GM12878 (cell line): ENCODE results near the gene SYNGR1. TPM values are rescaled to one million over a fixed set of nuclear protein-coding genes. Genes with fewer than 3 reads are reported as not detected.

Experiments used
- ATAC-seq: fragments of 200-7000 bp; cut with Tn5 transposase; 3 replicates; pipeline ENCODE4 v1.9.1; 2020; ENCODE audit warnings: mild to moderate bottlenecking, moderate library complexity
- BruUV-seq: library from RNA; stranded (reverse); fragments of 400-500 nt; replicated peaks from 2 replicates; lab custom pipeline; 2021; lab: Mats Ljungman, UMichigan
- CTCF ChIA-PET: fragments of 300-600 bp; sonication (Branson Sonifier 250); formaldehyde crosslinking; extraction: SDS; loops from one replicate; lab custom pipeline; 2021; ENCODE audit warnings: inconsistent platforms; lab: Yijun Ruan, JAX
- POLR2A ChIA-PET: fragments of 350-600 bp; formaldehyde crosslinking; extraction: SDS; loops from one replicate; lab custom pipeline; 2021; ENCODE audit warnings: inconsistent platforms; lab: Charles Lee
- RAD21 ChIA-PET: fragments of 300-600 bp; sonication (Branson Sonifier 250); formaldehyde crosslinking; loops from one replicate; lab custom pipeline; 2023; ENCODE audit warnings: antibody characterized with exemption; ENCODE audit not compliant: unreplicated experiment; lab: Charles Lee
- SMC1A ChIA-PET: fragments of 300-600 bp; sonication (Branson Sonifier 250); formaldehyde crosslinking; loops from one replicate; lab custom pipeline; 2023; ENCODE audit not compliant: unreplicated experiment, uncharacterized antibody; lab: Charles Lee
- DNase-seq: peaks from one replicate; pipeline ENCODE4 v3.0.0-alpha.2; 2011; ENCODE audit warnings: low read depth, low spot score
- FAIRE-seq: peaks from 3 replicates; lab custom pipeline; 2011; peaks lifted over from hg19 to GRCh38; lab: Jason Lieb, UNC
- H2AFZ ChIP-seq: 2 replicates; pipeline ENCODE4 v1.6.0; 2011; ENCODE audit warnings: low read depth, low read length, control low read depth; ENCODE audit not compliant: control insufficient read depth
- H3K27ac ChIP-seq: 2 replicates; pipeline ENCODE4 v1.5.1; 2011; ENCODE audit warnings: control low read depth; ENCODE audit not compliant: control insufficient read depth, insufficient read depth
- H3K27me3 ChIP-seq, 2 experiments: replicated peaks in 1 of 2; 2 replicates each; pipeline versions ENCODE4 v1.6.0 to v1.6.1; 2011; ENCODE audit warnings: low read length in 1 of 2; ENCODE audit not compliant: control insufficient read depth in 2 of 2, insufficient read depth in 2 of 2
- H3K36me3 ChIP-seq, 2 experiments: 2 replicates each; pipeline ENCODE4 v1.5.1; 2011; ENCODE audit warnings: low read length in 1 of 2; ENCODE audit not compliant: control insufficient read depth in 2 of 2, insufficient read depth in 2 of 2
- H3K4me1 ChIP-seq: 2 replicates; pipeline ENCODE4 v1.6.1; 2011; ENCODE audit warnings: mild to moderate bottlenecking, low read length, moderate library complexity, mixed read lengths; ENCODE audit not compliant: control insufficient read depth, insufficient read depth
- H3K4me2 ChIP-seq: 2 replicates; pipeline ENCODE4 v1.6.0; 2011; ENCODE audit warnings: control low read depth; ENCODE audit not compliant: control insufficient read depth, insufficient read depth
- H3K4me3 ChIP-seq: fragments of 200-600 bp; sonication (generic); 2 replicates; pipeline ENCODE4 v1.5.1; 2016
- H3K79me2 ChIP-seq: 2 replicates; pipeline ENCODE4 v1.6.0; 2011; ENCODE audit warnings: low read length; ENCODE audit not compliant: control insufficient read depth, insufficient read depth
- H3K9ac ChIP-seq: 2 replicates; pipeline ENCODE4 v1.8.0; 2011; ENCODE audit warnings: low read length, control low read depth, mixed read lengths; ENCODE audit not compliant: control insufficient read depth, insufficient read depth
- H3K9me3 ChIP-seq: replicated peaks from 3 replicates; pipeline ENCODE4 v1.5.1; 2011; ENCODE audit warnings: mild to moderate bottlenecking, low read length; ENCODE audit not compliant: control insufficient read depth, insufficient read depth
- H4K20me1 ChIP-seq: 2 replicates; pipeline ENCODE4 v1.6.0; 2011; ENCODE audit not compliant: control insufficient read depth, insufficient read depth
- BCL11A ChIP-seq: IDR thresholded peaks from 2 replicates; pipeline ENCODE4 v1.6.1; 2011; ENCODE audit warnings: low read depth, low read length
- EZH2 ChIP-seq: IDR thresholded peaks from 2 replicates; pipeline ENCODE4 v1.6.1; 2012; ENCODE audit warnings: low read depth, mild to moderate bottlenecking, control low read depth, inconsistent platforms, low read length, borderline replicate concordance; ENCODE audit not compliant: control insufficient read depth
- FOXK2 ChIP-seq: fragments of 450-650 bp; IDR thresholded peaks from 2 replicates; pipeline ENCODE4 v1.6.1; 2017; ENCODE audit warnings: mild to moderate bottlenecking, moderate library complexity
- GATAD2B ChIP-seq: fragments of 450-650 bp; conservative IDR thresholded peaks from 2 replicates; pipeline ENCODE4 v1.6.1; 2017; ENCODE audit warnings: low read depth, mild to moderate bottlenecking, moderate library complexity
- LARP7 ChIP-seq: fragments of 450-650 bp; IDR thresholded peaks from 2 replicates; pipeline ENCODE4 v1.6.1; 2017; ENCODE audit warnings: mild to moderate bottlenecking
- MYB ChIP-seq: fragments of 150-350 bp; IDR thresholded peaks from 2 replicates; pipeline ENCODE4 v1.6.1; 2014; ENCODE audit warnings: mild to moderate bottlenecking, low read depth, low read length, borderline replicate concordance
- NR2C1 ChIP-seq: fragments of 450-650 bp; IDR thresholded peaks from 2 replicates; pipeline ENCODE4 v1.6.1; 2017; ENCODE audit warnings: antibody characterized with exemption, mild to moderate bottlenecking, moderate library complexity
- RELA ChIP-seq: fragments of 450-650 bp; IDR thresholded peaks from 2 replicates; pipeline ENCODE4 v1.8.0; 2014; ENCODE audit warnings: borderline replicate concordance; ENCODE audit not compliant: partially characterized antibody
- SMC3 ChIP-seq: IDR thresholded peaks from 2 replicates; pipeline ENCODE4 v1.6.1; 2011; ENCODE audit warnings: low read length, improper control_type of control experiment, borderline replicate concordance
- SREBF1 ChIP-seq: IDR thresholded peaks from 2 replicates; pipeline ENCODE4 v1.6.1; 2012; ENCODE audit warnings: mild to moderate bottlenecking, low read length
- TARDBP ChIP-seq: IDR thresholded peaks from 2 replicates; pipeline ENCODE4 v1.6.1; 2016; ENCODE audit warnings: borderline replicate concordance
- ZBED1 ChIP-seq: IDR thresholded peaks from 2 replicates; pipeline ENCODE4 v1.6.1; 2016; ENCODE audit warnings: borderline replicate concordance
- ZBTB4 ChIP-seq: fragments of 450-650 bp; formaldehyde crosslinking; IDR thresholded peaks from 2 replicates; pipeline ENCODE4 v1.4.0; 2022; ENCODE audit warnings: mild to moderate bottlenecking, moderate library complexity
- whole genome bisulfite sequencing: methylation state at CpG from one replicate; pipeline ENCODE4 v1.1.6; 2016; ENCODE audit warnings: low lambda C conversion rate; ENCODE audit not compliant: insufficient replicate concordance, insufficient coverage; ENCODE audit errors: missing lambda C conversion rate; 5-methylcytosine and 5-hydroxymethylcytosine counted together
- in situ Hi-C: fragments of 300-500 bp; cut with MboI; formaldehyde crosslinking; loops from 9 replicates; pipeline ENCODE4 v1.14.3; 2018; ENCODE audit warnings: mixed read lengths
- intact Hi-C: fragments of 100-400 bp; cut with micrococcal nuclease; formaldehyde crosslinking; loops from one replicate; pipeline ENCODE4 v1.14.2; 2022; ENCODE audit not compliant: unreplicated experiment
- polyA plus RNA-seq, 11 experiments: library from polyadenylated mRNA; depleted of rRNA in 4 of 11; unstranded in 6 of 11; stranded (reverse) in 5 of 11; fragments of >200 nt; fragmentation: Nextera tagmentation in 4 of 11; fragmentation: Illumina TruSeq in 1 of 11; extraction: Ambion mirVana in 4 of 11; extraction: Trizol in 1 of 11; gene quantifications; 1 replicate in 1 of 11; 2 replicates in 10 of 11; pipeline versions ENCODE4 v1.2.1 to v1.2.3, GENCODE V29; 2011 to 2016; ENCODE audit warnings: inconsistent platforms in 2 of 11, missing spikeins in 2 of 11, low read depth in 1 of 11
- total RNA-seq, 4 experiments: library from RNA; depleted of rRNA in 3 of 4; stranded (reverse); fragments of >200 nt in 3 of 4; fragmentation: Illumina TruSeq in 1 of 4; extraction: Trizol in 1 of 4; gene quantifications; 2 replicates each; pipeline versions ENCODE4 v1.2.1 to v1.2.3, GENCODE V29; 2013 to 2021

Gene SYNGR1
- total and polyA plus RNA-seq, 10 of the 15 experiments (the other 5 are each of a cell fraction or from before 2014, with no cell fraction given): 0.87 to 9.2 (median 3.5) TPM

GRCh38 chr22:39341179-39341578, 8.6 kb upstream of the SYNGR1 start:
- RAD21 ChIA-PET: no interaction called here

More at GRCh38 chr22:39341179-39341578, 8.6 kb upstream of the SYNGR1 start:
- H3K79me2 ChIP-seq: no peaks in the 10 kb centered on the region
- no peak overlapping the region for H3K4me2 ChIP-seq
- in situ Hi-C loops: loop anchor here (10.0 kb wide), 1 partner anchor 694 kb away; no protein-coding TSS in a partner anchor
- CTCF ChIA-PET: interaction anchor here (2.7 to 3.5 kb wide), 2 partner anchors 10 to 153 kb away, joined by 13 to 36 read pairs; no protein-coding TSS in a partner anchor
- H3K9me3 ChIP-seq: no peaks in the 10 kb centered on the region
- H2AFZ ChIP-seq: no peak overlapping the region
- SMC1A ChIA-PET: interaction anchor here (1.3 kb wide), 1 partner anchor 12 kb away, joined by 3 read pairs; no protein-coding TSS in a partner anchor
- intact Hi-C loops: no loop called here
- no peaks in the 10 kb centered on the region for H3K36me3 ChIP-seq
- DNase-seq: no peak
- H3K4me1 ChIP-seq: no peaks in the 10 kb centered on the region
- no peaks in the 10 kb centered on the region for H4K20me1 ChIP-seq
- H3K9ac ChIP-seq: no peak overlapping the region
- peaks cover 0 to 1% of the 10 kb centered on the region in 2 experiments; a peak in 2 of 4 replicates for H3K27me3 ChIP-seq
- POLR2A ChIA-PET: no interaction called here
- TF ChIP-seq ZBTB4 (CRISPR knock-in tag) (no peak), SREBF1 (no peak), SMC3 (no peak), TARDBP (no peak), MYB (no peak), LARP7 (no peak), RELA (no peak), GATAD2B (no peak), BCL11A (no peak), ZBED1 (no peak), FOXK2 (no peak), NR2C1 (no peak), EZH2 (no peak)
- no TSS peak for BruUV-seq
- no peak for ATAC-seq
- WGBS: 55% methylated on average over 3 of the region's 3 CpGs
- no peak overlapping the region for H3K4me3 ChIP-seq
- no peak for FAIRE-seq
- H3K27ac ChIP-seq: no peak overlapping the region
